Choroid plexus epithelial cell (primary cell): ENCODE results near the gene CACNA1E.

Source experiments
- DNase-seq: peaks from one replicate; pipeline ENCODE4 v3.0.0-alpha.2; 2010; ENCODE audit warnings: low read depth
- H3K4me3 ChIP-seq: 2 replicates; pipeline ENCODE4 v1.5.1; 2011; ENCODE audit warnings: low read depth, mild to moderate bottlenecking, control low read depth, low read length, moderate library complexity
- CTCF ChIP-seq: conservative IDR thresholded peaks from 2 replicates; pipeline ENCODE4 v1.5.1; 2011; ENCODE audit warnings: low read depth, mild to moderate bottlenecking, control low read depth, inconsistent platforms, low read length, moderate library complexity

Gene CACNA1E

GRCh38 chr1:181482521-181483284 lies 614 bp upstream of the CACNA1E start:
- DNase-seq, result no peak
- H3K4me3 ChIP-seq, result no peak overlapping the region
- TF ChIP-seq CTCF, result no peak

- TF ChIP-seq CTCF, result no peak
- H3K4me3 ChIP-seq, result no peak overlapping the region
- no peak for DNase-seq
Measured at GRCh38 chr1:181484821-181485220, 1.5 kb downstream of the CACNA1E start.

- H3K4me3 ChIP-seq, result no peak overlapping the region
- no peak for TF ChIP-seq CTCF
- no peak for DNase-seq
Measured at GRCh38 chr1:181485287-181486097, 2.2 kb downstream of the CACNA1E start.

- DNase-seq, result no peak
- no peak overlapping the region for H3K4me3 ChIP-seq
- TF ChIP-seq CTCF, result no peak
Measured at GRCh38 chr1:181486098-181486420, 2.7 kb downstream of the CACNA1E start.

- DNase-seq, result no peak
- H3K4me3 ChIP-seq, result no peak overlapping the region
- TF ChIP-seq CTCF, result no peak
Measured at GRCh38 chr1:181488866-181489265, 5.5 kb downstream of the CACNA1E start.

GRCh38 chr1:181490276-181490675 lies 7.0 kb downstream of the CACNA1E start:
- no peak for TF ChIP-seq CTCF
- DNase-seq, result no peak

More at GRCh38 chr1:181490276-181490675, 7.0 kb downstream of the CACNA1E start:
- no peak overlapping the region for H3K4me3 ChIP-seq
